ENCODE results near the gene EVA1C.
"Not testable (repeated sequence)": the region's sequence is repeated elsewhere in the genome, so short reads cannot be mapped to it uniquely, and the experiment has no call there.

Gene EVA1C

DNA sequence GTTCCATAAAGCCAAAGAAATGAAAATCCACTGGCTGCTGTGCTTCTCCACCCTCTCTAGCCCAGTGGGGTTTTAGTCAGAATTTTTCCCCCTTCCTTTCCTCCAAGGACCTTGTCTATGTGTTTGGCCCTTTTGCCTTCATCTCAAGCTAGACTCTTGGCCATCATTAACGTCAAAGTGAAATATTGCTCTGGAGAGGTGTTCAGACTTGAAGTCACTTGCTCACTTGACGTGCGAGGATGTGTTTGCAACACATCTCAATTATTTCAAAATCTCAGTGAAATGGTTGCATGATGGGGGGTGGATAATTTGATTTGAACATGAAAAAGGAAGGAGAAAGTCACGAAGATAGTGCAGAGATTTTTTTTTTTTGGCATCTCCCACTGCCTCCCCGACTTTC lies 13.6 kb downstream of the EVA1C start:
- no peak for DNase-seq

DNA sequence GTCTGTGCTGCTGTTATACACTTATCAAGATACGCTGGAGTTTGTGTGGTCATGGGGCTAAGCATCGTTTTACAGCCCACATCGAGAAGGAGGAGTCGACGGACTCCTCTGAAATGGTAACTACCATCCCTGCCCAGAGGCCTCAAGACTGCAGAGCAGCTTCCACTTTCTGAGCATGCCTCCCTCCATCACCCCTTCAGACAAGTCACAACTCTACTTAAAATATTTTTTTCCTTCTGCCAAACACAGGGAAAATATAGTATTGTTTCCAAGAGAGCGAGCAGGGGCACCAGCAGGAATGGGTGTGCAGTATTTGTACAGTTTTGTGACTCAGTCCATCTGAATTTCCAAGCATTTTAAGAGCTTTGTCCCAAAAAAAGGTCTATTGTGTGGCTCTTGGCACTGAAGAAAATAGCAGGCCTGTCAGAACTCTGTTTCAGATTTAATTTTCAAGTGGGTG lies 14.1 kb downstream of the EVA1C start:
- DNase-seq: no peak

DNA sequence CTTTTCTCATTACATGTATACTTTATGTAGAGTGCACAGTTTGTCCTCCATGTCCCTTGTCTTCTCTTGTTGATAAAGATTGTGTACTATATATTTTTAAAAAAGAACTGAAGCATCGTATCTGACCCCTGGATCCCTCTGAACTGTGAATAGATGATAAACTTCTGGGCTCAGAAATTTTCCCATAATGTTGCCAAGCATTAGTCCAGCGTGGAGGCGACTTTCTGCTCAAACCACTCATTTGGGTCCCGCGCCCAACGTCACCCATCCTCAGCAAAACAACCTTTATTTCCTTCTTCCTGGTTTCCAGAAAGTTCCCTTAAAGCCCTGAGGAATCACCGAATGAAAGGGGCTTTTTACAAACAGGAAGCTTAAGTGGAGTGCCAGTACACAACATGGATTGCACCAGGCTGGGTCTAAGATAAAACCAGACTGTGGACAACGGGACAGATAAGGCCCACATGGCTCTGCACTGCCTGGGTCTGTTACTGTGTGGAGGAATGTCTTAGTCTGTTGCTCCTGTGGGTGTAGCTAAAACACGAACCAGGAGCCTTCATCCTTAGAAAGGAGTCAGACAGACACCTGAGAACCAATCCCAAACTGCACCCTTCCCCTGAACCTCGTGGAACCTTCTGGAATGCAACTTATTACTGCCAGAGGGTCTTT lies 15.6 kb downstream of the EVA1C start:
- no peak for DNase-seq

DNA sequence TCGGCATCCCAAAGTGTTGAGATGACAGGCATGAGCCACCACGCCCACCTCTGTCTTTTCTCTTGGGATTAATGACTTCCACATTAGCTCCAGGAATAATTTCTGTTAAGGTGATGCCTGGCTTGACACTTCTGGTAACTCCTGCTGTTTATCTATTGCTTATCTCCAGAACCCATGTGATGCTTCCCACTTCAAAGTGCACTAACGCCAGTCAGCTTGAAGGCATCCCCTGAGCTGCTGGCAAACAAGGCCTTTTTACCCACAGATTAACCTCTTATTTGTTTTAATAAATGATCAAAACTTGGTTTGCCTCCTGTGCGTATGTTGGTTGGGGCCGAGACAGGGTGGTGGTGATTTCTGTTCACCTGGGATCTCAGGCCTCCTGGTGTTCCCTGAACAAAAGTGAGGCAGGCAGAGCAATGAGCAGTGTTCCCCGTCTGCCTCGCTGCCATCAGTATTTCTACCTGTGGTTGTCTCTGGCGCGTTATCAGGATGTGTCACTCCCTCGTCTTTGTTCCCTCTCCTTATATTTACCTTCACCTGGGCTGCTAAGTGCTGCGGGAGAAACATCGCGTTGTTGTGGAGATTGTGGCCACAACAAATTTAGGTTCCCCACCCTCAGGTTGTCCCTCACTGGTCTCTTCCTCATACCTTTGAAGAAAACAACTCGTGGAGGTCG lies 20.6 kb downstream of the EVA1C start:
- peak; percentile 26 to 46 for DNase-seq

DNA sequence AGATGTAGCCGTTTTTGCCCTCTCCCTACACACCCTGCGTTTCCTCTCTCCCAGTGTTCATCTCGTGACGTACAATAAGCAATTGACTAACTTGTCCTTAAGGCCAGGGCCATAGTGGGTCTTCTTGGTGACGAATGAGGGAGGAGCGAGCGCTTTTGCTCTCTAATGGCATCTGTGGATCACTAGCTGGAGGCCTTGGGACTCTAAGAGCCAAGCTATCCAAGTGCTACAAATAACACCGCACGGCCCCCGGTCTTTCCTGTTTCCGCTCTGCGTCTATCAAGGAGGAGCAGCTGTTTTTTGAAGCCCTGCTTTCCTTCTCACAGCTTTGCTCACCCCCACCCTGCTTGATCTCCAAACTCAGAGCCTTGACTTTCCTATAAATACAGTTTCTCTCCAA lies 25.2 kb downstream of the EVA1C start:
- no peak for DNase-seq

DNA sequence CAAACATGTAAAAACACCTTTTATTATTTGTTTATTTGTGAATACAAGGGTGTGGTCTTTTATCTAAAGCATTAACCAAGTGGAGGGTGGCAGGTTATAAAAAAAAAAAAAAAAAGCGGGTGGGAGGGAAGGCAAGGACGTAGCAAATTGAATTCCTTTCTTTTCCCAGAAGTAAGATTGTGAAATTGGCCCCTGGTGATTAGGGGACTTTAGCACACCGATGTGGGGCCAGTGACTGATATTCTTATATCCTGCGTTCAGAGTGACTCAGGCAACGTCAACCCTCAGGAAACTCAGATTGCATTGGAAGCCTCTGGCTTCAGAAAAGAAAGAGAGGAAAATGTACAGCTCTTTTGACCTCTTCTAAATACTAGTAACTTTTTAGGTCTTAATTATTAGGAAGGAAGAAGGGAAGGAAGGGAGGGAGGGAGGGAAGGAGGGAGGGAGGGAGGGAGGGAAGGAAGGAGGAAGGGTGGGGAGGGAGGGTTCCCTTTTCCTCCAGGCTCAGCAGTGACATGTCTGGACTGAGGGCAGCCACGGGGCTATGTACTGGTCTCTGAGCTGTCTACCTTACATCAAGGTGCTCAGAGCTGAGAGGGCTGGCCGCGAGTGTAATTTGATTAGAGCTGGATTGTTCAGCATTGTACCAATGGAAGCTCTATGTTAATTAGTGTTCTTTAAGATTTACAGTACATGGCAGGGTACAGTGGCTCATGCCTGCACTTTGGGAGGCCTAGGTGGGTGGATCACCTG lies 30.2 kb downstream of the EVA1C start:
- DNase-seq: no peak

DNA sequence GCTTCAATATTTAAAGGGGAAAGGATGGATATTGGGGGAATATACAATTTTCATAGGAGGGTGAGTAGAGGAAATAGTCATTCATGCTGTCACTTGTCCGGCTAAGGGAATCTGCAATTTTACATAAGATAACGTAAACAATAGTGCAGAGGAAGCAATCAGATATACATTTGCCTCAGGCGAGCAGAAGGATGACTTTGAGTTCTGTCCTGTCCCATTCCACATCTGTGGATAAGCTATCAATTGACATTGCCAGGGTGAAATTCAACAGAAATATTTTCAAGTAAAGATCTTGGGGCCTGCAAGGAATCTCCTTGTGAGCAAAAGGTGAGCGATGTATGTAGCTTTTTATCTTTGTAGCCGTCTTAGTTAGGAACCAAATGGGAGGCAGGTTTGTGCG lies 32.6 kb downstream of the EVA1C start:
- no peak for DNase-seq

DNA sequence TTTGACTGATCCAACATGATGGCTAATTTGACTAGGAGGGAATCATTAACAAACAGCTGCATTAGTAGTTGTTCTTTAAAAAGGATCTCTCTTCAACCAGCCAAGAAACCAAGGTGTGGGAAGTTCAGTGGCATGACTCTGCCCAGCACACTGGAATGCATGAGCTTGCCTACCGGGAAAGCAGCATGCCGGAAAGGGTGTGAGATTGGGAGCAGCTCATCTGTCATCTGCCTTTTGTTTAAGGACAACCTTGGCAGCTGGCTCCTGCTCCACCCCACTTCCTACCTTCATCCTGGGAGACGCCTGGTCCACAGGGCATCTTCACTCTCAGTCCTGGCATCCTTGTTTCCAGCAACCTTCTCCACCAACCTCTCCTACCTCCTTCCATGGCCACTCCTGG lies 33.9 kb downstream of the EVA1C start:
- DNase-seq: not testable (repeated sequence)

DNA sequence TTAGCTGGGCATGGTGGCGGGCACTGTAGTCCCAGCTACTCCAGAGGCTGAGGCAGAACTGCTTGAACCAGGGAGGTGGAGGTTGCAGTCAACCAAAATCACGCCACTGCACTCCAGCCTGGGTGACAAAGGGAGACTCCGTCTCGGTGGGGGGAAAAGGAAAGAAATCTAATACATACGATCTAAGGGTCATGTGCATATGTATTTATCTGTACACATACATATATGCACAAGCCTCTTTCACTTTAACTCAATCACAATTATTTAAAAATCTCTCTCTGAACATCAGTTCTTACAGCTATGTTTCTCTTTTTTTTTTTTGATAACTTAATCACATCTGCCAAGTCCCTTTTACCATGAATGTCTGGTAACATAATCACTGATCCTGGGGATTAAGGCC lies 34.7 kb downstream of the EVA1C start:
- no peak for DNase-seq

DNA sequence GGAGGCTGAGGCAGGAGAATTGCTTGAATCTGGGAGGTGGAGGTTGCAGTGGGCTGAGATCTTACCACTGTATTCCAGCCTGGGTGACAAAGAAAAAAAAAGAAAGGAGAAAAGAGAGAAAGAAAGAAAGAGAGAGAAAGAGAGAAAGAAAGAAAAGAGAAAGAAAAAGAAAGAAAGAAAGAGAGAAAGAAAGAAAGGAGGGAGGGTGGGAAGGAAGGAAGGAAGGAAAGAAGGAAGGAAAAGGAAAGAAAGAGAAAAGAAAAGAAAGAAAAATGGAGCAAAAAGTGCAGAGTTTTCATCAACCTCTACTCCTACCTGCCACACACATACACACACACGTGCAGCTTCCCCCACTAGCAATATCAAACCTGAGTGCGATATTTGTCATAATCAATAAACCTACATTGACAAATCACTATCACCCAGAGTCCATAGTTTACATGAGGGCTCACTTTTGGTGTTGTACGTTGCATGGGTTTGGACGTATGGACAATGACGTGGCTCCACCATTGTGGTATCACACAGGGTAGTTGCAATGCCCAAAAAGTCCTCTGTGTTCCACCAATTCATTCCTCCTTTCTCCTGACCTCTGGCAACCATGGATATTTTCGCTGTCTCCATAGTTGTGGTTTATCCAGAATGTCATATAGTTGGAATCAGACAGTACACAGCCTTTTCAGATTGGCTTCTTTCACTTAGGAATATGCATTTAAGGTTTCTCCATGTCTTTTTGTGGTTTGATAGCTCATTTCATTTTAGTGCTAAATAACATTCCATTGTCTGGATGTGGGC lies 36.5 kb downstream of the EVA1C start:
- DNase-seq: no peak

DNA sequence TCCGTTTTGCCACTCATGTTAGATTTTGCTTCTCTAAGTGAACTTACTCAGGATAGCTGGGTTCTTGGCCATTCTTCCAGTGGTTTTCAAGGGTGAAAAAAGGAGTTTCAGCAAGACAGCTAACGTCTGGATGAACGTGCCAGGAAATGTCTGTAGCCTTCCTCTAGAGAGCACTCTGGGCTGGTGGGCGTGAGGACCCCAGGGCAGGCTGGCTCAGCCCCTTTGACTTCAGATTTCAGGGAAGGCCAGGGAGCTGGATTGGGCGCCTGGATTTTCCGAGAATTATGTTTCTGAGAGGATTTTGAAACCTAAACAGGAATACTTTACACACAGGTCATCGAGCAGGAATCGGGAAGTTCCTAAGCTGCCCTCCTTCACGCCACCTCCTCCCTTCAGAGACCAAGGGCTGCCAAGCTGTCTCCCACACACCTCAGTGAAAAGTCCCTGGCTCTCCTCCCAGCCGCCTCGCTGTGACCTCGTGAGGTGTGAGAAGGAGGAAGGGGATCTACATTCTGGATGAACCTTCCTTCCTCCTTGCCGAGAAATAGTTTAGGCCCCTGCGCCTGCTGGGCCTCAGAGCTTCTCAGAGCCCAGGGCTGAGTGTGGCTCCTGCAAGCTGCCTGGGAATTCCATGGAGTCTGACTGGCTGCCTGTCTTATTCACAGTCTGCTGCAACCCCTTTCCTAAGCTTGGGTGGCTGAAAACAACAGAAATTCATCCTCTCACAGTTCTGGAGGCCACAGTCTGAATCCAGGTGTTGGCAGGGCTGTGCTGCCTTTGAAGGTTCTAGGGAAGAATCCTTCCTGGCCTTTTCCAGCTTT lies 38.6 kb downstream of the EVA1C start:
- DNase-seq: not testable (repeated sequence)

DNA sequence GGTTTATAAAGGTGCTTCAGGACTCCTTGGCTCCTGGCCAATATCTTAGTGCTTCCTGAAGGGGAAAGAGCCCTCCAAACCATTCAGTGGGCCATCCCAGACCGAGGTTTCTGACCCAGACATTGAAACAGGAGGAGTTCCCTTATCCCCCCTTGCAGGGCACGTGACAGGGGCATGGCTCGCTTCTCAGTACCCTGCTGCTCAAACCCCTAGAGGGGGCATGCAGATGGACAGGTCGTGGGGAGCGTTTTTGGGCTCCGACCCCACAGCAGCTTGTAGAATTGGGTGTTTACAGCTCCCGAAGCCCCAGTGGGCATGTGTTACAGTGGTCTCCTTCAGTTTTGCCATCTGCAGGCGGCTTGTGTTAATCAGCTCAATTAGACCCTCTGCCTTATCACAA lies 39.7 kb downstream of the EVA1C start:
- not testable (repeated sequence) for DNase-seq

DNA sequence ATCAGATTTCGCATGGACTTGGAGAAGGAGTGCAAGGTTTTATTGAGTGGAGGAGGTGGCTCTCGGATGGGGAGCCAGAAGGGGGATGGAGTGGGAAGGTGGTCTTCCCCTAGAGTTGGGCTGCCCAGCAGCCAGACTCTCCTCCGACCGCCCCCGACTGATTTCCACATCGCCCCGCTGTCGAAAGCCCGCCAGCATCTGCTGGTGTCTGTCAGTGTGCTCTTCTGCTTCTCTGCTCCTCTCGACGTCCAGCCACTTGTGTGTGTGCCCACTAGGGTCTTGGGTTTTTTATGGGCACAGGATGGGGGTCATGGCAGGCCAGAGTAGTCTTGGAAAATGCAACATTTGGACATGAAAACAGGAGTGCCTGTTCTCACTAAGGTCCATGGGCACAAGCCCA lies 40.1 kb downstream of the EVA1C start:
- DNase-seq: no peak

DNA sequence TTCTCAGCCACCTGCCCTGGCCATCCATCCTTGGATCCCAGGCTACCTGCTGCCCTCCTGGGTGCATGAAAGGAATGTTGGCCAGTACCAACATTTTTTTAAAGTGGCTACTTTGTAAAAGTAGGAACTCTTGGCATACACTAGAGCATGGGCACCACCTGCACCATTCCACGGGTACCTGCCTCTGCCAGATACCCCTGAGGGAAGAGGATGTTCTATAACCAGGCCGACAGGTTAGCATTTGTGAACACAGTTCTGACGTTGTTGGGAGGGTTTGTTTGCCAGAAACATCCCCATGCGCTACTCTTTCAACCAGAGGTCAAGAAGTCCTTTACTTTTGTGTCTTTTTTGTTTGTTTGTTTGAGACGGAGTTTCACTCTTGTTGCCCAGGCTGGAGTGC lies 43.0 kb downstream of the EVA1C start:
- no peak for DNase-seq

DNA sequence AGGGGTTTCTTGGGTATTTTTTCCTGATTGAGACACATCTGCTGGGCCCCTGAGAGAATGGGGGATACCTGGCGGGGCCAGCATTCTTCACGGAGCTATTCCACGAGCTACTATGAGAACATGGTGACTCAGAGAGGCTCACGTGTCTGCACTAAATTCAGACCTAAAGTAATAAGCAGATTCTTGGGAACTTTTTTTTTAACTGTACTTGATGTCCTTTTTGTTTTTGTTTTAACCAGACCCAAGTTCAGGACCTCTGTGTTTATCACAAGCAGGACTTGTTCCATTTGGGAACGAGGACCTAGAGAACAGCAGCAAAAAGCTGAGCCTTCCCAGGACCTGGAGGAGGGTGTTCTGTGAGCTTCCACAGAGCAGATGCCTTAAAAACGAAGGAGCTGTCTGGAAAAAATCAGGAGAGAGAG lies 44.0 kb downstream of the EVA1C start:
- no peak for DNase-seq

DNA sequence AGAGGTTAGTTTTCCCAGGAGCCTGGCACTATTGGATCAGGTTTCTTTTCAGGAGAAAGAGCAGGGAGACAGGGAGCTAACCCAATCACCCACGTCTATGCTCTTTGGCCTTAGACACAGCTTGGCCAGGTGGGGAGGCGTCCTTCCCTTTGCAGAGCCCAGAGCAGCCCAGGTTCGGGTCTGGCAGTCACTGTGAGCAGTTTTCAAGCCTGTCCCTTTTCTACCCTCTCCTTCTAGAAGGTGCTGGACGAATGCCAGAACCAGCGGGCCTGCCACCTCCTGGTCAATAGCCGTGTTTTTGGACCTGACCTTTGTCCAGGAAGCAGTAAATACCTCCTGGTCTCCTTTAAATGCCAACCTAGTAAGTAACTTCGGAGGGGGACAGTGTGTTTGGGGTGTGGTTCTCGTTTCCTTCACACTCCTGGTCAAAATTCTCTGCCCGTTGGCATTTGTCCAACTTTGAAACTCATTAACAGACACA lies 44.9 kb downstream of the EVA1C start:
- no peak for DNase-seq

DNA sequence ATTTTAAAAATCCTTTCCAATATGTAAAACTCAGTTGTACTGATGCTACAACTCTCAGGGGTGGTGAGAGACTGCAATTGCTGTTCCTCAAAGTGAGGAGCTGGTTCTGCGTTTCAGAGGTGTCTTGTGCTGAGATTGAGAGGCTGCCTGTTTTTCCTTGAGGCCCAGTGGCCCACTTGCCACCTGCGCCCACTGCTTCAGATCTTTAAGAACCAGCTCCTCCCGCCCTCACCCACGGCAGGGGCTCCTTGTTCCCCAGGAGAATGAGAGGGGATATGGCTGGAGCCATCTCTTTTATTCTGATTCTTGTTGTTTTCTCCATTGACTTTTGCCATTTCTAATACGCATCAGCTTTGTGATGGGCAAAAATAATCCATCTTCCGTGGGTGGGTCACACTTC lies 45.5 kb downstream of the EVA1C start:
- no peak for DNase-seq

DNA sequence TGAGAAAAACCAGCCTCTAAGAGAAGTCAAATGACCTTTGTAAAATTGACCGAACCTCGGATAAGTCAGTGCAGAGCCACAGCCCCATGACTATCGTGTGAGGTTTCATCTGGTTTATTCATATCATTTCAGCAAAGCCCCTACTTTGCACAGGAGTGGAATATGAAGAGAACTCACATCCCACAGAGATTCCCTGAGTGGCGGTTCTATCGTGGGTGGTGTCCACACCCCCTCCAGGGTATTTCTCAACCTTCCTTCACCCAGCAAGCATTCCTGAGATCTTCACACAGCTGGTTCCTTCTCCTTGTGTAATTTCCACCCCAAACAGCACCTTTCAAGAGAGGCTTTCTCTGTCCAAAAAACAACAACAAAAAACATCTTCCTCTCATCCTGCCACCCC lies 47.5 kb downstream of the EVA1C start:
- no peak for DNase-seq

DNA sequence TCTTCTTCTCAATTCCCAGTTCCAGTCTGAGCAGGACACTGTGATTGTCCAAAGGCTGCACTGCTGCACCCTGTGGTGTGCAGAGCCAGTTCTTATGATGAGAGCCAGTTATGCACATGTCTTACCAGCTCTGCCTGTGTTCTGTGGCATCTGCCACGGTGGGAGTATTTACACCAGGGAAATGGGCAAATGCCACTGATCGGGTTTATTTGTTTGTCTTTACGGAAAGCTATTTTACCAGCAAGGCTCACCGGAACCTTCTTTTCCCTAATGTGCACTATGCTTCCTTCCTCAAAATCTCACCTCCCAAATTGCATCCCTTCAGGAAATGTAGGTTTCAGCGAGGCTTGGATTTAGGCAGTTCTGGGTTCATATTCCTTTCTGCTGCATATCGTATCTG lies 49.0 kb downstream of the EVA1C start:
- no peak for DNase-seq

DNA sequence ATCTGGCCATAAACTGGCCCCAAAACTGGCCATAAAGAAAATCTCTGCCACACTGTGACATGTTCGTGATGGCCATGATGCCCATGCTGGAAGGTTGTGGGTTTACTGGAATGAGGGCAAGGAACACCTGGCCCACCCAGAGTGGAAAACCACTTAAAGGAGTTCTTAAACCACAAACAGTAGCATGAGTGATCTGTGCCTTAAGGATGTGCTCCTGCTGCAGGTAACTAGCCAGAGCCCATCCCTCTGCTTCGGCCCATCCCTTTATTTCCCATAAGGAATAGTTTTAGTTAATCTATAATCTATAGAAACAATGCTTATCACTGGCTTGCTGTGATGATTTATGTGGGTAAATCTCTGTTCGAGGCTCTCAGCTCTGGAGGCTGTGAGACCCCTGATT lies 50.1 kb downstream of the EVA1C start:
- not testable (repeated sequence) for DNase-seq

DNA sequence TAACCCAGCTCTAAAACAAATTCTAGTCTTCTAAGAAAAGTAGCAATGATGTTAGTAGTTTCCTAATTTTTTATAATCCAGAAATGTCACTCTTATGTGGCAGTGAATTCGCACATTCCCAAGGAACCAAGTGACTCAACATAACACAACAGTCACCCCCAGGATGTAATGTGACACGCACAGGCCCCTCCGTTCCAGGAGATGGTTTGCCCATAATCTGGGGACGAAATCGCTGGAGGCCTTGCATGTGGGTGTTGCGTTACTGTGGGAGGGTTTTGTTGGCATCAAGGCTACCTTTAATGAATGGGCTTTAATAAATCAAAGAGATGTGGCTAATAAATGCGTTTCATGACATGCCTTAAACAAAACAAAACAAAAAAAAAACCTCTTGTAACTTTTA lies 50.9 kb downstream of the EVA1C start:
- no peak for DNase-seq

DNA sequence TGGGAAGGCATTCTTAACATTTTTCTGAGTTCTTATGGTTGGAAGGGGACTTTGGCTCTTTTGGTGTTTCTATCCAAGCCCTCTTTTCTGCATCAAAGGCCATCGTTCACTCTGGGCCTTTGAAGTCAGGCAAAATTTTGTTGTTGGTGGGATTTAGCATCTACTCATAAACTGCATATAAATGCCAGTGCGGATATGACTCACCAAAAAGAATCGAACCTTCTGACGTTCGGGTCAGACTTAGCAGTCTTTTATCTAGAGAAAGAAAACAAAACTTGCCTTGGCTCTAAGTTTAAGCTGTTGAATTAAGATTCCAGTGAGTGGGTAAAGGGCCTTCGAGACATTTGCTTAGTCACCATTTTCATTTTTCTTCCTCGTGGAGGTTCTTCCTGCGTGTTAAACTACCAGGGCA lies 51.4 kb downstream of the EVA1C start:
- DNase-seq: no peak

Measured in NCI-H2081 (cell line).